H1 (cell line): Measurements from ENCODE around the gene SLC25A53.

Source experiments
- BACH1 ChIP-seq: IDR thresholded peaks from 2 replicates; pipeline ENCODE4 v1.6.1; 2012; ENCODE audit warnings: low read length, improper control_type of control experiment
- CHD1 ChIP-seq: IDR thresholded peaks from 2 replicates; pipeline ENCODE4 v1.6.1; 2012; ENCODE audit warnings: low read depth, low read length, improper control_type of control experiment
- CTCF ChIP-seq, 3 experiments: IDR thresholded peaks; 1 replicate in 2 of 3; 2 replicates in 1 of 3; pipeline versions ENCODE4 v1.5.1 to v1.6.1; 2011; ENCODE audit warnings: low read length in 3 of 3, mild to moderate bottlenecking in 3 of 3, inconsistent platforms in 2 of 3, low read depth in 1 of 3, moderate library complexity in 1 of 3; ENCODE audit not compliant: insufficient read depth in 1 of 3; ENCODE audit errors: control extremely low read depth in 1 of 3
- NANOG ChIP-seq: IDR thresholded peaks from 2 replicates; pipeline ENCODE4 v1.6.1; 2011; ENCODE audit warnings: low read length, low read depth, mild to moderate bottlenecking, inconsistent platforms; ENCODE audit not compliant: insufficient read depth, poor library complexity, severe bottlenecking
- POLR2A ChIP-seq, 2 experiments: IDR thresholded peaks; 1 replicate in 1 of 2; 2 replicates in 1 of 2; pipeline ENCODE4 v1.6.1; 2011; ENCODE audit warnings: low read depth in 2 of 2, low read length in 2 of 2, mild to moderate bottlenecking in 2 of 2; ENCODE audit errors: control extremely low read depth in 1 of 2
- RBBP5 ChIP-seq: IDR thresholded peaks from 2 replicates; pipeline ENCODE4 v1.7.1; 2012; ENCODE audit warnings: low read depth, mild to moderate bottlenecking, inconsistent platforms, low read length, moderate library complexity, borderline replicate concordance
- SUZ12 ChIP-seq: fragments of 200-600 bp; sonication (generic); IDR thresholded peaks from 2 replicates; pipeline ENCODE4 v1.6.1; 2012; ENCODE audit warnings: mild to moderate bottlenecking, inconsistent platforms, low read length, moderate library complexity, mixed read lengths
- TAF1 ChIP-seq: IDR thresholded peaks from 2 replicates; pipeline ENCODE4 v1.6.1; 2011; ENCODE audit warnings: mild to moderate bottlenecking, low read depth, low read length
- TEAD4 ChIP-seq: IDR thresholded peaks from 2 replicates; pipeline ENCODE4 v1.6.1; 2012; ENCODE audit warnings: low read depth, low read length, inconsistent platforms, mixed read lengths
- TF ChIP-seq, protein P1 (sequence below): IDR thresholded peaks from 2 replicates; pipeline ENCODE4 v1.6.1; 2012; ENCODE audit warnings: inconsistent platforms

DNA sequence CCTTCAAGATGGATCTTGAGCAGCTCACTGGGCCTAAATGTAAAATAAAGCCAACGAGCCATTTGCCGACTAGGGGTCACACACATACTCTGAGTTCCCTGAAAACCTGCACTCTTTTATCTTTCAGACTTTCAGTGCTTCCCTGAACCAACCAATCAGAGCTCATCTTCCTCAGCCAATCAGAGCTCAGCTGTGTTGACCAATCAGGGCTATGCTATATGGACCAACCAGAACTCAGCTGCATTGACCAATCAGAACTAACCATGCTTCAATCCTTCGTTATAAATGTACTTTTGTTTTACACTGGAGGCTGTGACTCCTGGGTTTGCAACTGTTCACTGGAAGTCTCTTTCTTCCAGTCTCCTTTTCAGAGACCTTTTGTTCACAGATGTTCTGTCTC lies 19.3 kb downstream of the SLC25A53 start:
- TF ChIP-seq BACH1 (no peak), CHD1 (no peak), CTCF (IDR thresholded peaks at IDR 0.05; ENCODE audit: control extremely low read depth in 1 of 3, insufficient read depth in 1 of 3, low read depth in 1 of 3, low read length in 3 of 3) (no peak), NANOG (no peak), TAF1 (no peak), POLR2A (IDR thresholded peaks at IDR 0.05; ENCODE audit: control extremely low read depth in 1 of 2, low read depth in 2 of 2, low read length in 2 of 2) (no peak), RBBP5 (no peak), SUZ12 (no peak), TEAD4 (no peak)
- TF ChIP-seq, protein P1, sequence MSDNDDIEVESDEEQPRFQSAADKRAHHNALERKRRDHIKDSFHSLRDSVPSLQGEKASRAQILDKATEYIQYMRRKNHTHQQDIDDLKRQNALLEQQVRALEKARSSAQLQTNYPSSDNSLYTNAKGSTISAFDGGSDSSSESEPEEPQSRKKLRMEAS, result no peak
